HG03280 (cell line): Measurements from ENCODE around the gene SPATC1L.

Source experiments
- ATAC-seq: cut with Tn5 transposase; IDR thresholded peaks from one replicate; pipeline ENCODE4 v1.9.1; 2021; ENCODE audit warnings: mild to moderate bottlenecking, moderate library complexity; ENCODE audit not compliant: unreplicated experiment

SPATC1L gene

DNA sequence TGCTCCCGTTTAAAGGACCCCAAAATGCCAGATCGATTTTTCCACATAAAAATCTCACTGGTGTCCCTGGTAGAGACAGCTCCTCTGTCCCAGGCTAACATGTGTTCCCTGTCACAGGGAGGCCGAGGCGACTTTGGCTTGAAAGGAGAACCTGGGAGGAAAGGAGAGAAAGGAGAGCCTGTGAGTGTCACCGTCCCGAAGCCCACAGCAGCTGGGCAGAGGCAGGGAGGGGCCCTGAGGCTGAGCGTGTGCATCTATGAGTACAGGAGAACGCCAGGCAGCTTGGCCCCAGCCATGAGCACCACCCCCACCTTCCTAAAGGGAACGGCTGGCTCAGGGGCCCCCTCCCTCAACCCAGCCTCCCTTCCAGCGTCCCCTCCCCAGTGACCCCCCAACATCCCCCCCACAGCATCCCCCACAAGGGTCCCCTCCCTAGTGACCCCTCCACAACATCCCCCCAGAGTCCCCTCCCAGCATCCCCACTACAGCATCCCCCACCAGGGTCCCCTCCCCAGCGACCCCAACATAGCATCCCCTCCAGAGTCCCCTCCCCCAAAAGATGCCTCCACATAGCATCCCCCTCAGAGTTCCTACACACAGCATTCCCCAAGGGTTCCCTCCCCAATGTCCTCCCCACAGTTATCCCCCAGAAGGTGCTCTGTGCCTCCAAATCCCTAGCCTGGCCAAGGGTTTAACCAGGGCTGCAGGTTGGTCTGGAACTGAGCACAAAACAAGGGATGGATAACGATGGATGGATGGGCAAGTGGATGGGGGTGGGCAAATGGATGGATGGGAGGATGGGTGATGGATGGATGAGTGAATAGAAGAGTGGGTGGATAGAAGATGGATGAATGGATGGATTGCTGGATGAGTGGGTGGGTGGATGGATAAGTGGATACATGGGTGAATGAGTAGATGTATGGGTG is 61.2 kb downstream of the SPATC1L start:
- no peak for ATAC-seq

- no peak for ATAC-seq
These were observed 62.0 kb downstream of the SPATC1L start for GRCh38 chr21:46122237-46122671.

DNA sequence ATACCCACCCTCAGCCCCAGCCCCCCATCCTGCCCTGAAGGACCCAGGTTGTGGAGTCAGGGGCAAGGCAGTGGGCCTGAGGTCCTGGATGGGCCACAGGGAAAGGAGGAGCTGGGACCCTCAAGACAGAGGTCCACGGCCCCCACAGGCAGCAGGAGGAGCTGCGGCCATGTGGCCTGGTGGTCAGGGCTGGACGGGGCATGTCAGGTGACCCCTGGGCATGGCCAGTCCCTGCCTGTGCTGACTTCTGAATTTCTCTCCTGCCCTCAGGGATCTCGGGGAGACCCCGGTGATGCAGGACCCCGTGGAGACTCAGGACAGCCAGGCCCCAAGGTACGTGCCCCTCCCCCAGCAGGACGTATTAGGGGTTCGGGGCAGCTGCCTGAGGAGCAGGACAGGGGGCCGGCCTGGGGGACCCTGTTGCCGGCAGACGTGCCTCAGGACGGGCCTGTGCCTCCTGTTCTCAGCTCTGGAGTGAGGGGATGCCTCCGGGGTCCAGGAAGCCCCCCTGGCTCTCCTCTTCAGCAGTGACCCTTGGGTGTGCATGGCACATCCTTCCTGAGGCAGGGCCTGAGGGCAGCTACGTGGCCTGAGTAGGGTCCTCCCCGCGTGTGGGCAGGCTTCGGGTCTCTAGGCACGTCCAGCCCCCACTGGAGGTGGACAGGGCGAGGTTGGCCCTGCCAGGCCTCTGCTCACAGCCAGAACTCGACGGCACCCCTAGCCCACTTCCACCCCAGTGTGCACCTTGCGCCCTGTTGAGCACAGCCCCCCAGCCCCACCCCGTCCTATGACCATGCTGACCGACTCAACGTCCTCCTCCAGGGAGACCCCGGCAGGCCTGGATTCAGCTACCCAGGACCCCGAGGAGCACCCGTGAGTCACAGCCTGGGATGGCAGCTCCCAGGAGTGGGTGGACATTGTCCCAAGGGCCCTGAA is 62.7 kb downstream of the SPATC1L start:
- ATAC-seq: no peak

GRCh38 chr21:46120301-46121285 is 63.7 kb downstream of the SPATC1L start:
- no peak for ATAC-seq

DNA sequence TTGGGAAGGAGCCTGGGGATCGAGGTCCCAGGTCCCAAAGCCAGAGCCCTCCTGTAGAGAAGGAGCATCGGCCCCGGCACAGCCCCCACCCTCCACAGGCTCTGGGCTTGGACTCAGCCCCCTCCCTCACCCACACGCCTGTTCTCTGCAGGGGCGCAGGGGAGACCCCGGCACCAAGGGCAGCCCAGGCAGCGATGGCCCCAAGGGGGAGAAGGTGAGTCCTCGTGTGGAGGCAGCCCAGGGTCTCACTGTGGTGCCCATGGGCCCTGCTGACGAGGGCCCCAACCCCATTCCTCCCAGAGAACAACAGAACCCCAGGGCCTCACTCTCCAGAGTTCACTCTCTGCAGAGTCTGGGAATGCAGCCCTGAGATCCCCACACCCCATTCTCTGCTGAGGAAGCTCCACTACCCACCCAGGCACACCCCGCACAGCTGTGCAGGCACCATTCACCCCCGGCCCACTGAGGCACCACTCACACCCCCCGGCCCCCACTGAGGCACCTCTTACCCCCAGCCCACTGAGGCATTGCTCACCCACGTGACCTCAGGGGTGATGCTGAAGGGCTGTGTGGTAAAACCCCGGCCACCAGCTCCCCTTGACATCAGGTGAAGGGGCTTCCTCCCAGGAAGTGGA is 64.5 kb downstream of the SPATC1L start:
- no peak for ATAC-seq

GRCh38 chr21:46119144-46119636 is 65.1 kb downstream of the SPATC1L start:
- no peak for ATAC-seq

DNA sequence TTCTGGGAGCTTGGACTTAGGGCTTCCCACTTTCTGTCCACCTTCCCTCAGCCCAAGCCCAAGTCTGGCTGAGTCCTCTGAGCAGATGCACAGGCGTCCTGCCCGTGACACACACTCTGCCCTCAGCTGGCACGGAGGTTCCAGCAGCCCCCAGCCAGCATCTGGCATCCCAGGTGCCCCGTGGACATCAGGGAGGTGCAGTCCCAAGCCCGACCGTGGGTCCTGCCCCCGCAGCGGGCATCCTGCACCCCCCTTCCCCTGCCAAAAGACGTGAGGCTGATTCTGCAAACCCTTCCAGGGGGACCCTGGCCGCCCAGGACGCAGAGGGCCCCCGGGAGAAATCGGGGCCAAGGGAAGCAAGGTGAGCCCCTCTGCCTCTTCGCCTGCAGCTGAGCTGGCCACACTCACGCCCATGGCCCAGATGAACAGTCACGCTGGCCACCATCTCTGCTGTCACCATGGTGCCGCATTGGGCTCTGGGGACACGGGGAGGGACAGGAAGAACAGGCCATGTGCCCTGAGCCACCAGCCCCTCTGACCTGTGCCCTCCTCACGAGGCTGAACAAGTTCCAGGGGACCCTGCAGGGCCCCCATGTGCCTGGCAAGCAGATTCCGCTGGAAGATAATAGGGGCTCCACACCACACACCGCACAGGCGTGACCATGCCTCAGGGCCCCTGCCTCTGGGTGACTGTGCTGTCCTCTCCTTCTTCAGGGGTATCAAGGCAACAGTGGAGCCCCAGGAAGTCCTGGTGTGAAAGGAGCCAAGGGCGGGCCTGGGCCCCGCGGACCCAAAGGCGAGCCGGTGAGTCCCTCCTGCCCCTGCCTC is 65.7 kb downstream of the SPATC1L start:
- no peak for ATAC-seq

DNA sequence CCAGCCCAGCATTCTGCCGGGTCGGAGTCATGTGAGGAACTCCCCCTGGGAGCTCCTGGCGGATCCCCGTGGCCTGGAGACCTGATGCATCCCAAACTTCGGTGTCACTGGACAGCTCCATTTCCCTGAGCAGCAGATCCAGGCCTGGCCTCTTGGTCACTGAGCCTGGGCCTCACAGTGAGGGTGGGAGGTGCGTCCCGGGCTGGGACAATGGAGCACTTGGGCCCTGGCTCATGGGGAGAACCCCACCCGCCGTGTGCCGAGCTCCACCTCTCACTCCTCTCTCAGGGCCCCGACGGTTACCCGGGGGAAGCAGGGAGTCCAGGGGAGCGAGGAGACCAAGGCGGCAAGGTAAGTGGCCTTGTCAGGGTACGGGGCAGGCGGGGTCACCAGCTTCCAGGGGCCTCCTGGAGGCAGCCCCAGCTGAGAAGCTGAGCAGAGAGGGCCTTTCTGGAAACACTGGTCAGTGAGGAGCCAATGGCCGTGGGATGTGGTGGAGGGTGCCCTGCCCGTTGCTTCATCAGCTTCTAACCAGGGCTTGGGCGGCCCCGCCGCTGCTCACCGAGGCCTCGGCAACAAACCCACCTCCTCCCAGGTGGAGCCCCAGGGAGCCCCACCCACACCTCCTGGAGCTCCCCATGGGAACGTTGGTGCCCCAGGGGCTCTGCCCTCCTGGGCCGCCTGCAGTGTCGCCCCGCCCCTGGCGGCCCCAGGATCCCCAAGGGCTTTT is 66.5 kb downstream of the SPATC1L start:
- no peak for ATAC-seq

- no peak for ATAC-seq
These were observed 67.3 kb downstream of the SPATC1L start for GRCh38 chr21:46116776-46117585.

DNA sequence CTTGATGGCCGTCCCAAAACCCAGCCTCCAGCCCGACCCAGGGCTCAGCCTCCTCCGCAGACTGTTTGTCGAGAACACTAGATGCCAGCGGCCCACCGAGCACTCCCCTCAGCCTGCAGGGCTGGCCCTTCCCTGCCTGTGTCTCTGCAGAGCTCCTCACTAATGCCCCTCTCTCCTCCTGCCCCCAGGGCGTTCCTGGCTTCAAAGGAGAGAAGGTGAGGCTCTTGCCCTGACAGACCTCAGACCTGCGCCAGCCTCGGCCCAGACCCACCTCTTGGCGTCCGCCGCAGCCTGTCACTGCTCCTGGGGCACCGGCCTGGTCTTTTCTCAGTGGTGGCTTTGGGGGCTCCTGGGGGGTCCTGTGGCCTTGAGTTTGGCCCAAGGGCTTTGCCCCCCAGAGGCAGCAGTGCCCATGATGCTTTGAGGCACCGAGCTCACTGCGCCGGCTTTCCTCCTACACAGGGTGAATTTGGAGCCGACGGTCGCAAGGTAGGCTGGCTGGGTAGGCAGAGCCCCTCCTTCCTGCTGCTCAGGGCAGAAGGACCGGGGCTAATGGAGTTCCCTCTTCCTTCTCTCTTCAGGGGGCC is 68.0 kb downstream of the SPATC1L start:
- no peak for ATAC-seq

- no peak for ATAC-seq
These were observed 68.6 kb downstream of the SPATC1L start for GRCh38 chr21:46115441-46116188.

DNA sequence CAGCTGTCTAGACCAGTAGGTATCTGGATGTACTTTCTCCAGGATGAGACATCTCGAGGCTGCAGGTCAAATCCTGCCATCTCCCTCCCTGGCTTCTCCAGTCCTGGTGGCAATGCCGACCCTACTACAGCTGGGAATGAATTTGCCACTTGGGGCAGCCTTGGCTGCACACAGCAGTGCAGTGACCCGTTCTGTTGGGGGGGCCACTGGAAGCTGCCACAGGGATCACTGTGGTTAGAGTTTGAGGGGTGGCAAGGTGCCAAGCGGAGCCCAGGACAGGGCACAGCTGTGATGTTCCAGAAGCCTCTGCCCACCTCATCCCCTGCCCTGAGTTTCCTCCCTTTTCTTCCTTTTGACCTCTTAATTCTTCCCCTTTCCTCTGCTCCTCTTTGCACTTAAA is 69.3 kb downstream of the SPATC1L start:
- no peak for ATAC-seq

GRCh38 chr21:46113497-46114176 is 70.6 kb downstream of the SPATC1L start:
- ATAC-seq: no peak

DNA sequence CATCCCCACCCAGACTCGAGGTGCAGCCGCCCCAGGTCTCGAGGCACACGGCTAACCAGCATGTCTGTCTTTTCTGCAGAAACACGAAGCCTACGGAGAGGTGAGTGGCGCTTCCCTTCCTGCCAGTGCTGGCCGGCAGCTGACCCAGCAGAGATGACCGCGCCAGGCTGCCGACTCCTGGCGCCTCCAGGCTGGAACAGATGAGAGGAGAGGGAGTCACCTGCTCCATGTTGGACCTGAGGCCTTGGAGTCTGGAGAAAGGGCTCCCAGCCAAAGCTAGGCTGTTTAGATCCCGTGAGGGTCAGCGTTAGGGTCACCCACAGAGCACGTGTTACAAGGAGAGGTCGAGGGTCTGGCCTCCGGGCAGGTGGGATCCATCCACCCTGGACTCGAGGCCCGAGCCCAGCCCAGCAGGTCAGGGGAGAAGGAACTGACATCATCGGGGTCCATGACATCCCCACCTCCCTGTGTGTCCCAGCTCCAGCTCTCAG is 71.5 kb downstream of the SPATC1L start:
- ATAC-seq: no peak

DNA sequence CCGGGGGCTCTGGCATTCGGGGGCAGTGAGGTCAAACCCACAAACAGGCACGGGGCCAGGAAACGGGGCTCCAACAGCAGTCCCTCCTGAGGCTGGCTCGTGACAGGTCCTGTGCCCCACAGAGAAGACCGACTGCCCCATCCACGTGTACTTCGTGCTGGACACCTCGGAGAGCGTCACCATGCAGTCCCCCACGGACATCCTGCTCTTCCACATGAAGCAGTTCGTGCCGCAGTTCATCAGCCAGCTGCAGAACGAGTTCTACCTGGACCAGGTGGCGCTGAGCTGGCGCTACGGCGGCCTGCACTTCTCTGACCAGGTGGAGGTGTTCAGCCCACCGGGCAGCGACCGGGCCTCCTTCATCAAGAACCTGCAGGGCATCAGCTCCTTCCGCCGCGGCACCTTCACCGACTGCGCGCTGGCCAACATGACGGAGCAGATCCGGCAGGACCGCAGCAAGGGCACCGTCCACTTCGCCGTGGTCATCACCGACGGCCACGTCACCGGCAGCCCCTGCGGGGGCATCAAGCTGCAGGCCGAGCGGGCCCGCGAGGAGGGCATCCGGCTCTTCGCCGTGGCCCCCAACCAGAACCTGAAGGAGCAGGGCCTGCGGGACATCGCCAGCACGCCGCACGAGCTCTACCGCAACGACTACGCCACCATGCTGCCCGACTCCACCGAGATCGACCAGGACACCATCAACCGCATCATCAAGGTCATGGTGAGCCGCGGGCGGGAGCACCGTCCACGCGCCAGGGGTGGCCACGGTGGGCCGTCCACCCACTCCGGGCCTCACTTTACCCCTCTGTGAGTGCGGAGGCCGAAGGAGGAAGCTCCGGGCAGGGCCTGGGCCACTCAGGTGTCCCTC is 72.2 kb downstream of the SPATC1L start:
- no peak for ATAC-seq
